H1 (cell line): Measurements from ENCODE around the gene LEKR1. TPM values are rescaled to one million over a fixed set of nuclear protein-coding genes. Genes with fewer than 3 reads are reported as not detected.
A peak's percentile ranks its signal among the peaks of the same experiment; 100 is the strongest.

Source experiments
- CTCF ChIA-PET: fragments of 300-600 bp; sonication (Branson Sonifier 250); formaldehyde crosslinking; loops from one replicate; lab custom pipeline; 2021; ENCODE audit not compliant: partially characterized antibody; lab: Charles Lee
- POLR2A ChIA-PET: fragments of 300-600 bp; sonication (Branson Sonifier 250); formaldehyde crosslinking; loops from one replicate; lab custom pipeline; 2021; ENCODE audit warnings: inconsistent platforms; ENCODE audit not compliant: partially characterized antibody; lab: Charles Lee
- DNase-seq, 2 experiments: peaks; one replicate each; pipeline versions ENCODE4 v3.0.0 to v3.0.0-alpha.2; 2010 to 2022; ENCODE audit warnings: low spot score in 2 of 2, low read depth in 1 of 2, mixed read lengths in 1 of 2
- FAIRE-seq: peaks from 2 replicates; lab custom pipeline; 2011; peaks lifted over from hg19 to GRCh38; lab: Jason Lieb, UNC
- H2AFZ ChIP-seq: 2 replicates; pipeline ENCODE4 v1.8.1; 2012; ENCODE audit warnings: low read length, inconsistent platforms
- H2AK5ac ChIP-seq: 2 replicates; pipeline ENCODE4 v1.6.1; 2013; ENCODE audit warnings: low read depth, low read length
- H2BK120ac ChIP-seq: replicated peaks from 2 replicates; pipeline ENCODE3; 2013; ENCODE audit warnings: low read depth, low read length, inconsistent platforms
- H2BK12ac ChIP-seq: 2 replicates; pipeline ENCODE4 v1.6.1; 2013; ENCODE audit warnings: low read depth, low read length
- H2BK15ac ChIP-seq: 2 replicates; pipeline ENCODE4 v1.6.1; 2013; ENCODE audit warnings: low read length
- H2BK20ac ChIP-seq: 2 replicates; pipeline ENCODE4 v1.6.1; 2013; ENCODE audit warnings: low read length
- H2BK5ac ChIP-seq: 2 replicates; pipeline ENCODE4 v1.6.1; 2013; ENCODE audit warnings: low read depth, low read length
- H3K14ac ChIP-seq: 2 replicates; pipeline ENCODE4 v1.6.1; 2013; ENCODE audit warnings: inconsistent platforms; ENCODE audit not compliant: insufficient read length
- H3K18ac ChIP-seq: 2 replicates; pipeline ENCODE4 v1.6.1; 2013; ENCODE audit warnings: low read length; ENCODE audit errors: extremely low read depth
- H3K23ac ChIP-seq: 2 replicates; pipeline ENCODE4 v1.6.1; 2013; ENCODE audit warnings: inconsistent platforms; ENCODE audit not compliant: insufficient read length
- H3K23me2 ChIP-seq: 2 replicates; pipeline ENCODE4 v1.6.1; 2013; ENCODE audit warnings: low read depth, low read length
- H3K27ac ChIP-seq: 2 replicates; pipeline ENCODE4 v1.6.1; 2011; ENCODE audit warnings: low read depth, low read length, inconsistent platforms
- H3K27me3 ChIP-seq, 4 experiments: replicated peaks in 1 of 4; 1 replicate in 1 of 4; 2 replicates in 3 of 4; pipeline versions ENCODE4 v1.6.1 to v1.8.1; 2011 to 2013; ENCODE audit warnings: low read length in 3 of 4, mild to moderate bottlenecking in 3 of 4, inconsistent platforms in 2 of 4, mixed read lengths in 2 of 4, moderate library complexity in 1 of 4; ENCODE audit not compliant: control insufficient read depth in 3 of 4, insufficient read depth in 3 of 4; ENCODE audit errors: extremely low read depth in 1 of 4
- H3K36me3 ChIP-seq, 4 experiments: 2 replicates each; pipeline versions ENCODE4 v1.6.1 to v1.8.1; 2011 to 2013; ENCODE audit warnings: mild to moderate bottlenecking in 4 of 4, low read length in 3 of 4, moderate library complexity in 2 of 4, control low read depth in 1 of 4, inconsistent platforms in 1 of 4; ENCODE audit not compliant: insufficient read depth in 4 of 4, control insufficient read depth in 2 of 4
- H3K4ac ChIP-seq: replicated peaks from 2 replicates; pipeline ENCODE3; 2013; ENCODE audit warnings: low read length, low read depth, mixed read lengths, inconsistent platforms; ENCODE audit not compliant: insufficient read length
- H3K4me1 ChIP-seq, 4 experiments: replicated peaks in 1 of 4; 1 replicate in 1 of 4; 2 replicates in 3 of 4; pipeline versions ENCODE4 v1.6.1 to v1.8.1; 2011 to 2013; ENCODE audit warnings: low read length in 3 of 4, inconsistent platforms in 2 of 4, mixed read lengths in 1 of 4; ENCODE audit not compliant: insufficient read depth in 4 of 4, control insufficient read depth in 3 of 4
- H3K4me2 ChIP-seq, 2 experiments: 2 replicates each; pipeline versions ENCODE4 v1.6.1 to v1.8.1; 2011 to 2013; ENCODE audit warnings: low read depth in 2 of 2, low read length in 2 of 2, control low read depth in 1 of 2, inconsistent platforms in 1 of 2, mild to moderate bottlenecking in 1 of 2; ENCODE audit not compliant: insufficient read depth in 1 of 2
- H3K4me3 ChIP-seq, 4 experiments: fragments of 200-600, 300-600 bp in 1 of 4; sonication (generic), shearing (Covaris generic), sonication (Bioruptor Twin) in 1 of 4; 2 replicates each; pipeline versions ENCODE4 v1.5.1 to v1.8.1; 2011 to 2016; ENCODE audit warnings: low read length in 4 of 4, low read depth in 3 of 4, control low read depth in 2 of 4, inconsistent platforms in 2 of 4, mild to moderate bottlenecking in 2 of 4, mixed read lengths in 1 of 4, moderate library complexity in 1 of 4; ENCODE audit not compliant: insufficient read depth in 2 of 4; ENCODE audit errors: extremely low read depth in 1 of 4
- H3K56ac ChIP-seq: replicated peaks from 2 replicates; pipeline ENCODE3; 2013; ENCODE audit warnings: low read depth, mild to moderate bottlenecking, mixed read lengths, low read length, inconsistent platforms; ENCODE audit not compliant: insufficient read length
- H3K79me1 ChIP-seq: 2 replicates; pipeline ENCODE4 v1.6.1; 2013; ENCODE audit warnings: low read depth, low read length, control low read depth
- H3K79me2 ChIP-seq, 2 experiments: 2 replicates each; pipeline versions ENCODE4 v1.6.1 to v1.8.1; 2012 to 2013; ENCODE audit warnings: low read length in 2 of 2, mild to moderate bottlenecking in 2 of 2, inconsistent platforms in 1 of 2; ENCODE audit not compliant: insufficient read depth in 2 of 2, control insufficient read depth in 1 of 2
- H3K9ac ChIP-seq, 4 experiments: replicated peaks in 1 of 4; 1 replicate in 1 of 4; 2 replicates in 3 of 4; pipeline versions ENCODE4 v1.6.1 to v1.8.1; 2011 to 2013; ENCODE audit warnings: low read depth in 3 of 4, low read length in 3 of 4, control low read depth in 2 of 4, mild to moderate bottlenecking in 2 of 4, moderate library complexity in 2 of 4, inconsistent platforms in 1 of 4; ENCODE audit errors: extremely low read depth in 1 of 4
- H3K9me3 ChIP-seq, 2 experiments: 2 replicates each; pipeline versions ENCODE4 v1.6.1 to v1.8.1; 2012 to 2013; ENCODE audit warnings: mild to moderate bottlenecking in 2 of 2, moderate library complexity in 2 of 2, control low read depth in 1 of 2, inconsistent platforms in 1 of 2, low read depth in 1 of 2, low read length in 1 of 2, mixed read lengths in 1 of 2; ENCODE audit not compliant: insufficient read depth in 2 of 2
- H4K20me1 ChIP-seq, 2 experiments: replicated peaks in 1 of 2; 2 replicates each; pipeline versions ENCODE3 to v1.8.1; 2011 to 2013; ENCODE audit warnings: inconsistent platforms in 2 of 2, low read length in 2 of 2, mild to moderate bottlenecking in 1 of 2; ENCODE audit not compliant: insufficient read depth in 2 of 2, control insufficient read depth in 1 of 2
- H4K5ac ChIP-seq: 2 replicates; pipeline ENCODE4 v1.6.1; 2013; ENCODE audit warnings: low read length, low read depth, mixed read lengths, inconsistent platforms; ENCODE audit not compliant: insufficient read length
- H4K8ac ChIP-seq: 2 replicates; pipeline ENCODE4 v1.8.0; 2013; ENCODE audit warnings: mild to moderate bottlenecking, moderate library complexity, low read length, inconsistent platforms; ENCODE audit not compliant: insufficient read depth; ENCODE audit errors: extremely low read depth
- H4K91ac ChIP-seq: replicated peaks from 2 replicates; pipeline ENCODE3; 2013; ENCODE audit warnings: low read length, mixed read lengths, inconsistent platforms; ENCODE audit not compliant: insufficient read length
- CHD1 ChIP-seq: IDR thresholded peaks from 2 replicates; pipeline ENCODE4 v1.6.1; 2012; ENCODE audit warnings: low read depth, low read length, improper control_type of control experiment
- CREB1 ChIP-seq: IDR thresholded peaks from 2 replicates; pipeline ENCODE4 v1.6.1; 2012; ENCODE audit warnings: inconsistent platforms
- NRF1 ChIP-seq: IDR thresholded peaks from 2 replicates; pipeline ENCODE4 v1.6.1; 2011; ENCODE audit warnings: mild to moderate bottlenecking, low read depth, low read length, improper control_type of control experiment
- PHF8 ChIP-seq: fragments of 200-600 bp; sonication (generic); conservative IDR thresholded peaks from 2 replicates; pipeline ENCODE4 v1.7.1; 2012; ENCODE audit warnings: low read depth, mild to moderate bottlenecking, inconsistent platforms, low read length, moderate library complexity
- RAD21 ChIP-seq, 2 experiments: IDR thresholded peaks in 1 of 2; conservative IDR thresholded peaks in 1 of 2; 2 replicates each; pipeline ENCODE4 v1.6.1; 2011; ENCODE audit warnings: low read depth in 2 of 2, low read length in 2 of 2, improper control_type of control experiment in 1 of 2, inconsistent platforms in 1 of 2, mild to moderate bottlenecking in 1 of 2, moderate library complexity in 1 of 2
- RBBP5 ChIP-seq: IDR thresholded peaks from 2 replicates; pipeline ENCODE4 v1.7.1; 2012; ENCODE audit warnings: low read depth, mild to moderate bottlenecking, inconsistent platforms, low read length, moderate library complexity, borderline replicate concordance
- RXRA ChIP-seq: IDR thresholded peaks from 2 replicates; pipeline ENCODE4 v1.6.1; 2011; ENCODE audit warnings: low read depth, mild to moderate bottlenecking, low read length, moderate library complexity; ENCODE audit not compliant: insufficient read depth
- WGBS, 2 experiments: shearing (Covaris generic) in 1 of 2; methylation state at CpG; one replicate each; pipeline versions ENCODE4 v1.1.6 to v1.1.7; 2013 to 2015; ENCODE audit warnings: low lambda C conversion rate in 2 of 2, mixed read lengths in 2 of 2, inconsistent platforms in 1 of 2, low coverage in 1 of 2, missing lambda C conversion rate in 1 of 2; ENCODE audit not compliant: insufficient replicate concordance in 2 of 2, insufficient coverage in 1 of 2, insufficient read length in 1 of 2; ENCODE audit errors: extremely low coverage in 1 of 2, missing lambda C conversion rate in 1 of 2; 5-methylcytosine and 5-hydroxymethylcytosine counted together
- polyA plus RNA-seq, 7 experiments: library from polyadenylated mRNA; depleted of rRNA in 3 of 7; stranded (reverse) in 5 of 7; unstranded in 2 of 7; fragments of >200 nt in 5 of 7; fragments of 200-250 nt in 2 of 7; gene quantifications; 1 replicate in 5 of 7; 2 replicates in 1 of 7; 4 replicates in 1 of 7; pipeline versions ENCODE4 v1.2.1 to v1.2.3, GENCODE V29; 2011 to 2013; ENCODE audit warnings: missing spikeins in 2 of 7, mixed read lengths in 2 of 7
- total RNA-seq: library from RNA; stranded (reverse); fragmentation: NEBNext Ultra II Directional; extraction: Animal tissue kit (Norgen Biotek cat#: 25700); gene quantifications from 2 replicates; pipeline ENCODE4 v1.2.1, GENCODE V29; 2021

The LEKR1 gene
- total and polyA plus RNA-seq, 2 of the 8 experiments (the other 6 are each of a cell fraction or from before 2014, with no cell fraction given): 0.08 TPM; not detected in 1

- peaks cover 0 to 2% (median 0%) of the 10 kb centered on the region in 4 experiments; a peak in 3 of 7 replicates for H3K27me3 ChIP-seq
- H3K14ac ChIP-seq: no peak overlapping the region
- no peak overlapping the region for H2BK5ac ChIP-seq
- FAIRE-seq: no peak
- no peak overlapping the region for H2BK20ac ChIP-seq
- H3K4me2 ChIP-seq: peak overlapping the region in 1 of 2 experiments; percentile 70; a peak in 1 of 4 replicates
- H2BK15ac ChIP-seq: no peak overlapping the region
- no peak overlapping the region for H3K23ac ChIP-seq
- H3K18ac ChIP-seq: no peak overlapping the region
- no peak overlapping the region for H4K8ac ChIP-seq
- 100% methylated on average over 1 of the region's 1 CpG; no CpG with 5 or more reads in 1 of the 2 experiments for WGBS, 2 experiments
- no peak overlapping the region for H2AK5ac ChIP-seq
- no peak overlapping the region for H2BK12ac ChIP-seq
- no peak overlapping the region for H3K27ac ChIP-seq
- H3K79me2 ChIP-seq: no peaks in the 10 kb centered on the region
- CTCF ChIA-PET: interaction anchor here (1.3 to 56.4 kb wide), 6 partner anchors 10 to 414 kb away, joined by 4 to 1014 read pairs (median 8); partner anchors contain the start of gene TIPARP
- no peaks in the 10 kb centered on the region for H3K79me1 ChIP-seq
- no peak overlapping the region for H3K56ac ChIP-seq
- no peak overlapping the region for H2BK120ac ChIP-seq
- H3K23me2 ChIP-seq: peaks cover 4% of the 10 kb centered on the region
- no peak overlapping the region for H2AFZ ChIP-seq
- no peak for DNase-seq
- POLR2A ChIA-PET: interaction anchor here (1.1 to 2.1 kb wide), 3 partner anchors 12 to 29 kb away, joined by 3 to 7 read pairs (median 4); no protein-coding TSS in a partner anchor
- H4K91ac ChIP-seq: no peak overlapping the region
- H3K36me3 ChIP-seq: no peaks in the 10 kb centered on the region
- H4K5ac ChIP-seq: no peak overlapping the region
- no peak overlapping the region for H3K4ac ChIP-seq
- H3K4me3 ChIP-seq: no peak overlapping the region
- no peaks in the 10 kb centered on the region for H4K20me1 ChIP-seq
- no peak overlapping the region for H3K9ac ChIP-seq
- H3K4me1 ChIP-seq: peaks cover 5 to 13% (median 9%) of the 10 kb centered on the region in 4 experiments; a peak in 6 of 7 replicates
- no peaks in the 10 kb centered on the region for H3K9me3 ChIP-seq
- TF ChIP-seq RXRA (no peak), NRF1 (no peak), CHD1 (no peak), PHF8 (no peak), RBBP5 (no peak), CREB1 (no peak), RAD21 (IDR thresholded peaks at IDR 0.05 in 1 of 2, conservative IDR thresholded peaks at IDR 0.05 in 1 of 2; ENCODE audit: low read depth in 2 of 2, low read length in 2 of 2) (no peak)
These were observed 261.2 kb downstream of the LEKR1 start for GRCh38 chr3:157087373-157087772.
